Activated CD4-positive, CD25-positive, alpha-beta regulatory T cell treated with anti-CD3 and anti-CD28 coated beads, Interleukin-2, amount 50 U/mL, for 16 hours (primary cell): ENCODE measurements around the gene PRKCSH.
A peak's percentile ranks its signal among the peaks of the same experiment; 100 is the strongest.
"Not testable (repeated sequence)": the region's sequence is repeated elsewhere in the genome, so short reads cannot be mapped to it uniquely, and the experiment has no call there.

Experiments
- DNase-seq: peaks from one replicate; pipeline ENCODE4 v3.0.0-alpha.2; 2020; ENCODE audit warnings: low read depth, low spot score

PRKCSH gene, protein sequence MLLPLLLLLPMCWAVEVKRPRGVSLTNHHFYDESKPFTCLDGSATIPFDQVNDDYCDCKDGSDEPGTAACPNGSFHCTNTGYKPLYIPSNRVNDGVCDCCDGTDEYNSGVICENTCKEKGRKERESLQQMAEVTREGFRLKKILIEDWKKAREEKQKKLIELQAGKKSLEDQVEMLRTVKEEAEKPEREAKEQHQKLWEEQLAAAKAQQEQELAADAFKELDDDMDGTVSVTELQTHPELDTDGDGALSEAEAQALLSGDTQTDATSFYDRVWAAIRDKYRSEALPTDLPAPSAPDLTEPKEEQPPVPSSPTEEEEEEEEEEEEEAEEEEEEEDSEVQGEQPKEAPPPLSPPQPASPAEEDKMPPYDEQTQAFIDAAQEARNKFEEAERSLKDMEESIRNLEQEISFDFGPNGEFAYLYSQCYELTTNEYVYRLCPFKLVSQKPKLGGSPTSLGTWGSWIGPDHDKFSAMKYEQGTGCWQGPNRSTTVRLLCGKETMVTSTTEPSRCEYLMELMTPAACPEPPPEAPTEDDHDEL

DNA sequence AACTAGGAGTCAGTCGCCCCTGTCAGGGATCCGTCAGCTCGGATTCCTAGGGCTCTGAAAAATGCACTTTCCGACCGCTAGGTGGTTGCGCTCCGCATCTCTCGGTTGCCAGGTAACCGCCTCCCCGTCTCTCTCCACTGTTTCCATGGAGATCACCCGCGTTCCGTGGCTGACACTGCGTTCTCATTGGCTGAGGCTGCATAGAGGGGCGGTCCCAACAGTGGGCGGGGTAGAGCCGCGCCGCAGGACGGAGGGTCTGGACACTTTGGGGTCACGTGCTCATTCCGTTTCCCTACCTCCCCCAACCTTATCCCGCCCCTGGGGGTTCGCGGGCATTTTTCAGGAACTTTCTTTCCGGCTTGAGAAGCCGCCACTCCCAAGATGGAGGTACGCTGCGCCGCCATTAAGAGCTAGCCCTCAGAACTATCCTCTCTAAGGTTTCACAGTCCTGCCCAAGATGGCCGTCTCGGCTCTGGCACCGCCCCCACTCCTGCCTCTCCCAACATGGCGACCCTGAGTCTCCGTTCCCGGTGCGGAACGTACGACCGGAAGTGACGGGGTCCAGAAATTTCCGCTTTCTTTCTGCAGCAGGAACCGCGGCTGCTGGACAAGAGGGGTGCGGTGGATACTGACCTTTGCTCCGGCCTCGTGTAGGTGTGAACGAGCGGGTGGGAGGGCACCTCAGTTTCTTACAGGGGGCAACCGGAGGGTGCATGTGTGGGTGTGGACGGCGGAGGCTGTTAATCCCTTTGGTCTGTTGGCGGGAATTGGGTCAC lies at the start of gene PRKCSH, which contains the start of gene ODAD3:
TSS of gene PRKCSH (plus strand) at position 579 of the 776 bp plus-strand sequence. CDS start 483 bp downstream, outside the sequence.
TSS of gene ODAD3 (minus strand) at position 65 of the 776 bp plus-strand sequence. CDS start 105 bp downstream, outside the sequence.
- DNase-seq = peak; percentile 98

DNA sequence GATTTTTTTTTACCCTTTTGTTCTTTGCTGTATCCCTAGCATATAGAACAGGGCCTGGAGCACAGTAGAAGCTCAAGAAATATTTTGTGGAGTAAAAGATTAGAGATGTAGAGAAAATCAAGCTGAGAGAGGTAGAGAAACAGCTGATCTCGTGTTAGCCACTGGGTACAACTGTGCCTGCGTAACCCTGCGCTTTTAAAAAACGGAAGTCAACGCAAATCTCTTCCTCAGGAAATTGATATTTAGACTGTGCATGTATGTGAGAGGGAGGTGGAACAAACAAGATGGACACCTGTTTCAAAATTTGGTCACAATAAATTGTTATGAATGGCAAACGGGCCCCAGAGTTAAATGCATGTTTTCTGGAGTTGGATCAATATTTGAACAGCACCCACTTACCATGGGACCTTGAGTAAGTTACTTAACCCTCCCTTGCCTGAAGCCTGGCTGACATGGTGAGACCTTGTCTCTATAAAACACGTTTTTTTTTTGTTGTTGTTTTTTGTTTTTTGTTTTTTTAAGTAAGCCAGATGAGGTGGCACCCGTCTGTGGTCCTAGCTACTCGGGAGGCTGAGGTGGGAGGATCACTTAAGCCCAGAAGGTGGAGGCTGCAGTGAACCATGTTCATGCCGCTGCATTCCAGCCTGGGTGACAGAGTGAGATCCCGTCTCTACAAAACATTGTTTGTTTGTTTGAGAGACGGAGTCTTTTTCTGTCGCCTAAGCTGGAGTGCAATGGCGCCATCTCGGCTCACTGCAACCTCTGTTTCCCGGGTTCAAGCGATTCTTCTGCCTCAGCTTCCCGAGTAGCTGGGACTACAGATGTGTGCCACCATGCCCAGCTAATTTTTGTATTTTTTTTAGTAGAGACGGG lies 48.0 kb upstream of the PRKCSH start:
- DNase-seq = no peak

DNA sequence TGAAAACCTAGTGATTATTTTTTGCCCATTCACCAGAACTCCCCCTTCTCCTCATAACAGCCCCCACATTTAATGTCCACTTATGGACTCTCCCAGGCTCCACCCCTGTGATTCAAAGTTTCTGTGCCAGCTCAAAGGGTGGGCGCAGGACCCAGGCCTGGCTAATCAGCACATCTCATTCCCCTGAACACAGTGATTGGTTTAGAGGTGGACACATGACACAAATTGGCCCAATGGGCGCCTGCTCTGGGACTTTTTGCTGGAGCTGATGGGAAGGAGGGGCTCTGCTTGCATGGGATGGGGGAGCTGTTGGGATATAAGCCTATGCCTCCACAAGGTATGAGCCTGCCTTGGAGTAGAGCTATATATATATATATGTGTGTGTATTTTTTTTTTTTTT lies 45.1 kb upstream of the PRKCSH start:
- DNase-seq = no peak

GRCh38 chr19:11390933-11391680 lies 44.3 kb upstream of the PRKCSH start:
- DNase-seq = no peak

GRCh38 chr19:11397089-11397610 lies 38.3 kb upstream of the PRKCSH start:
- no peak for DNase-seq

GRCh38 chr19:11399667-11400066 lies 35.8 kb upstream of the PRKCSH start:
- DNase-seq = no peak

DNA sequence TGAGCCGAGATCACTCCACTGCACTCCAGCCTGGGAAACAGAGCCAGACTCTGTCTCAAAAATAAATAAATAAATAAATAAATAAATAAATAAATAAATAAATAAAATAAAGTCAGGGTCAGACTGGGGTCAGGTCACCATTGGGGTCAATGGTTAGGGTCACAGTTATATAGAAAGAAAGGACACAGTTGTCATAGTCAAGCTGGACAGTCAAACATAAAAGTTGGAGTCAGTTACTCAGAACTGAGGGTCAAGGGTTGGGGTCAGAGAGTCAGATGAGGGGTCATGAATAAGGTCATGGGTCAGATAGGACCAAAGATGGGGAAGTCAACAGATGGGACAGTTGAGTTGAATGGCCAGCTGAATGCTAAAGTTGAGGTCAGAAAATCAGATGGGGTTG lies 34.6 kb upstream of the PRKCSH start:
- no peak for DNase-seq

DNA sequence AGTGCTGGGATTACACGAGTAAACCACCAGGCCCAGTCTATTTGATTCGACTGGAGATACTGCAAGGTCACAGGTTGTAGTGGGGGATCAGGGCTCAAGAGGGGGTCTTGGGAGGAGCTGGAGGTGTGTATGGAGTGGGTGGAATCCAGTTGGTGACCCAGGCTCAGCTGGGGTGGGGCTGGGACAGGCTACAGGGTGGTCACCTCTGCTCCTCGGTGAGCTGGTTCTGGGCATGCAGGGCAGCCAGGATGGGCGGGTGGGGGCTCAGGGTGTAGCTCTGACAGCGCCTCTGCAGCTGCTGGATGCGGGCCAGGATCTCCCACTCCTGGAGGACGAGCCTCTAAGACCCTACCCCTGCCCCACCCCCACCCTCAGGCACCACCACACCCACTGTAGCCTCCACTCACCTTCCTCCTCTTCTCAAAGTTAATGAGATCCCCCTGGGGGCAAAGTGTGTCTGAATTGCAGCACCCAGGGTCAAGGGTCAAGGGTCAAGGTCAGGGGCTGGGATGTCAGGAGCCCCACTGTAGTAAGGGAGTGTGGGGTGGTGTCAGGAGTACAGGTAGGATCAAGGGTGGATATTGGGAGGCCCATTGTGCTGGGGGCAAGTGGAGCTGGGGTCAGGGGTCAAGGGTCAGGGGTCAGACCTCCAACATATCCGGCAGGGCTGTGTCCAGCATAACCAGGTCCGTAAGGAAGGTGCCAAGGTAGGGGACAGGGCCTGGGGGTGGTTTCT lies 33.5 kb upstream of the PRKCSH start:
- DNase-seq = no peak

GRCh38 chr19:11404588-11405222 lies 30.7 kb upstream of the PRKCSH start:
- DNase-seq = no peak

DNA sequence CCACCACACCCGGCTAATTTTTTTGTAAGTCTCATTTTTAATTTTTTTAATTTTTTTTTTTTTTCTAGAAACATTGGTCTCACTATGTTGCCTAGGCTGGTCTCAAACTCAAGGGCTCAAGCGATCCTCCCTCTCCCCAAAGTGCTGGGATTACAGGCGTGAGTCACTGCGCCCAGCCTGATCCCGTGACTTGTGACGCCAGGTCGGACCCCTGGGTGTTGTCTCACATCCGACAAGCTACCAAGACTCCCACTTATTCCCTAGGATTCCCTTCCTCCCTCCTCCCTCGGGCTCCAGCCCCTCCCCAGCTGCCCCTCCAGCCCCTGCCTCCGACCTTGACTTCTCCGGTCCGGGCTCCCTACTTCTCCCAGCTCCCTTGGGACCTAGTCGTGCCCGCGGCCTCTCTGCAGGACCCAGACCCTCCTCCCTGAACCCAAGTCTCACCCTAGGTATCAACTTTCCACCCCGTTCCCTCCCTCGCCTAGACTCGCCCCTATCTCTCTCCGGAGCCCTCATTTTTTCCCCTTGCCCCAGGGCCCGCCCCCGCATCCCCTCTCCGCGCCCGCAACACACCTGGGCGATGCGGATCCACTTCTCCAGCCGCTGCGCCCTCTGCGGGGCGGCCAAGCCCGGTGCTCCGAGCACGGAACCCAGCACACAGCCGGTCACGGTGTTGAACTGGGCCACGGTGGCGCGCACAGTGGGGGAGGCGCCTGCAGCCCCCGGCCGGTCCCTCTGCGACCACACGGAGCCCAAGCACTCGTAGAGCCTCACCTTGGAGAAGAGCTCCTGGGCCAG lies 29.4 kb upstream of the PRKCSH start:
- DNase-seq = no peak

- DNase-seq = not testable (repeated sequence)
Measured at GRCh38 chr19:11406703-11407236, 28.7 kb upstream of the PRKCSH start.

GRCh38 chr19:11408591-11408990 lies 26.8 kb upstream of the PRKCSH start:
- no peak for DNase-seq

- DNase-seq = no peak
Measured at GRCh38 chr19:11410682-11411081, 24.8 kb upstream of the PRKCSH start.

GRCh38 chr19:11414544-11414943 lies 20.9 kb upstream of the PRKCSH start:
- no peak for DNase-seq

DNA sequence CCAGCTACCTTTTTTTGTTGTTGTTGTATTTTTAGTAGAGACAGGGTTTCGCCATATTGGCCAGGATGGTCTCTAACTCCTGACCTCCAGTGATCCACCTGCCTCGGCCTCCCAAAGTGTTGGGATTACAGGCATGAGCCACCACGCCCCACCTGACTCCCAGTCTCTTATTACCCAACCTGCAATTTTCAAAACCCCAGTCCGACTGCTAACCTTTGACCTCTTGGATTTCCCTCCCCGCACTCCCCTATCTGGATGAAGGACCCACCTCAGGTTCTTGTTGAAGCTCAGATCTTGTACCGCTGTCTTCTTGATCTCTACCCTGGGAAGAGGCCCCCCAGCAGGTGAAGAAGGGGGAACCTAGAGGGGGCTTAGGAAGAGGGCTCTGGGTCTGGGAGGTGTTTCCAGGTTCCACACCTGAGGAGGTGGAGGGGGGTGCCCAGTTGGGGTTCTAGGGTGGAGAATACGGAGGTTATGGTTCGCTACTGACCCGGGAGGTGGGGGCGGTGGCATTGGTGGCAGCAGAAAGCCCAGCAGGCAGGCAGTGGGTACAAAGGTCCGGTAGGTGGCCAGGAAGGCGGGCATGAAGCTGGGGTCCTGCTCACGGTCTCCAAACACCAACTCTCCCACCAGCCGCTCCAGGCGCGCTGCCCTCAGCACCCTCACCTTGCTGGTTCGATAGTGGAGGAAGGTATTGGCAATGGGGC lies 18.9 kb upstream of the PRKCSH start:
- DNase-seq = no peak

DNA sequence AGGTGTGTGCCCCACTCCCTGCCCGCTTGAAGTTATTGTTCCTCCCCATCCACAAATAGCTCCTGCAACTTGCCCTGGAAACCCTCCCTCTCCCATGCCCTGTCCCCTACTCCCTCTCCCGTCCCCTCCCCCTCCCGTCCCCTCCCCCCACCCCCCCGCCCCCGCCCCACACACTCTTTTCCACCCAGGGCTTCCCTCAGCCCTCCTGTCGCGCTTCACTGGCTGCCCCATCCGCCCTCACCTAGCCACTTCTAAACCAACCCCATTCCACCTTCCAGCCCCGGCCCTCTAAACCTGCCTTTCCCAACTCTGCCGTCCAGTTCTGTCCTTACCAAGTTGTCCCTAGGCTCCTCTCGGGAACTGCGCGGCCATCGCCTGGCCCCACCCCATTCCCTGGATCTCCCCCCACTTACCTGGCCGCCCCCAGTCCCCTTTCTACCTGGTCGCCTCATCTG lies 17.3 kb upstream of the PRKCSH start:
- DNase-seq = no peak
